ENCODE data around the gene EVPL.
"Not testable (repeated sequence)": the region's sequence is repeated elsewhere in the genome, so short reads cannot be mapped to it uniquely, and the experiment has no call there.

The EVPL gene

GRCh38 chr17:76048025-76048605 lies 21.0 kb upstream of the EVPL start:
- H3K27me3 ChIP-seq (ENCODE audit: control insufficient read depth in 1 of 2, insufficient read depth in 2 of 2, low read length in 2 of 2), result no peaks in the 10 kb centered on the region
- H3K9ac ChIP-seq (ENCODE audit: low read depth in 1 of 2, low read length in 2 of 2), result no peak overlapping the region
- H3K4me1 ChIP-seq (ENCODE audit: control insufficient read depth in 1 of 2, insufficient read depth in 2 of 2, low read length in 2 of 2), result no peaks in the 10 kb centered on the region
- no peak overlapping the region for H3K27ac ChIP-seq (ENCODE audit: low read depth, low read length)
- H3K9me3 ChIP-seq (ENCODE audit: control insufficient read depth in 1 of 2, low read length in 2 of 2), result no peaks in the 10 kb centered on the region
- peaks cover 38 to 89% of the 10 kb centered on the region in 2 donors for H3K36me3 ChIP-seq (ENCODE audit: control insufficient read depth in 1 of 2, insufficient read depth in 2 of 2, low read length in 2 of 2)
- no peak overlapping the region for H3K4me3 ChIP-seq (ENCODE audit: low read depth in 1 of 2, low read length in 2 of 2)

GRCh38 chr17:76046064-76046463 lies 19.0 kb upstream of the EVPL start:
- Histone ChIP-seq H3K4me1 (ENCODE audit: control insufficient read depth in 1 of 2, insufficient read depth in 2 of 2, low read length in 2 of 2) (no peaks in the 10 kb centered on the region), H3K27ac (ENCODE audit: low read depth, low read length) (no peak overlapping the region), H3K9me3 (ENCODE audit: control insufficient read depth in 1 of 2, low read length in 2 of 2) (no peaks in the 10 kb centered on the region), H3K27me3 (ENCODE audit: control insufficient read depth in 1 of 2, insufficient read depth in 2 of 2, low read length in 2 of 2) (no peaks in the 10 kb centered on the region), H3K4me3 (ENCODE audit: low read depth in 1 of 2, low read length in 2 of 2) (no peak overlapping the region), H3K9ac (ENCODE audit: low read depth in 1 of 2, low read length in 2 of 2) (no peak overlapping the region), H3K36me3 (ENCODE audit: control insufficient read depth in 1 of 2, insufficient read depth in 2 of 2, low read length in 2 of 2) (peaks cover 39 to 95% of the 10 kb centered on the region in 2 donors)

GRCh38 chr17:76044475-76045007 lies 17.4 kb upstream of the EVPL start:
- H3K27me3 ChIP-seq (ENCODE audit: control insufficient read depth in 1 of 2, insufficient read depth in 2 of 2, low read length in 2 of 2); H3K9ac ChIP-seq (ENCODE audit: low read depth in 1 of 2, low read length in 2 of 2); H3K9me3 ChIP-seq (ENCODE audit: control insufficient read depth in 1 of 2, low read length in 2 of 2); H3K4me1 ChIP-seq (ENCODE audit: control insufficient read depth in 1 of 2, insufficient read depth in 2 of 2, low read length in 2 of 2); H3K4me3 ChIP-seq (ENCODE audit: low read depth in 1 of 2, low read length in 2 of 2); H3K27ac ChIP-seq (ENCODE audit: low read depth, low read length): not testable (repeated sequence)
- peaks cover 48 to 95% of the 10 kb centered on the region in 2 donors for H3K36me3 ChIP-seq (ENCODE audit: control insufficient read depth in 1 of 2, insufficient read depth in 2 of 2, low read length in 2 of 2)

GRCh38 chr17:76042868-76043267 lies 15.8 kb upstream of the EVPL start:
- peaks cover 48 to 95% of the 10 kb centered on the region in 2 donors for H3K36me3 ChIP-seq (ENCODE audit: control insufficient read depth in 1 of 2, insufficient read depth in 2 of 2, low read length in 2 of 2)
- not testable (repeated sequence) for H3K27me3 ChIP-seq (ENCODE audit: control insufficient read depth in 1 of 2, insufficient read depth in 2 of 2, low read length in 2 of 2); H3K4me3 ChIP-seq (ENCODE audit: low read depth in 1 of 2, low read length in 2 of 2); H3K9me3 ChIP-seq (ENCODE audit: control insufficient read depth in 1 of 2, low read length in 2 of 2); H3K27ac ChIP-seq (ENCODE audit: low read depth, low read length); H3K4me1 ChIP-seq (ENCODE audit: control insufficient read depth in 1 of 2, insufficient read depth in 2 of 2, low read length in 2 of 2); H3K9ac ChIP-seq (ENCODE audit: low read depth in 1 of 2, low read length in 2 of 2)

- Histone ChIP-seq H3K9me3 (ENCODE audit: control insufficient read depth in 1 of 2, low read length in 2 of 2) (no peaks in the 10 kb centered on the region), H3K36me3 (ENCODE audit: control insufficient read depth in 1 of 2, insufficient read depth in 2 of 2, low read length in 2 of 2) (peaks cover 47 to 76% of the 10 kb centered on the region in 2 donors), H3K4me3 (ENCODE audit: low read depth in 1 of 2, low read length in 2 of 2) (no peak overlapping the region), H3K27ac (ENCODE audit: low read depth, low read length) (no peak overlapping the region), H3K9ac (ENCODE audit: low read depth in 1 of 2, low read length in 2 of 2) (no peak overlapping the region), H3K27me3 (ENCODE audit: control insufficient read depth in 1 of 2, insufficient read depth in 2 of 2, low read length in 2 of 2) (no peaks in the 10 kb centered on the region), H3K4me1 (ENCODE audit: control insufficient read depth in 1 of 2, insufficient read depth in 2 of 2, low read length in 2 of 2) (no peaks in the 10 kb centered on the region)
These were observed 13.3 kb upstream of the EVPL start for GRCh38 chr17:76040376-76040775.

- Histone ChIP-seq H3K9ac (ENCODE audit: low read depth in 1 of 2, low read length in 2 of 2) (no peak overlapping the region), H3K36me3 (ENCODE audit: control insufficient read depth in 1 of 2, insufficient read depth in 2 of 2, low read length in 2 of 2) (peaks cover 43 to 64% of the 10 kb centered on the region in 2 donors), H3K9me3 (ENCODE audit: control insufficient read depth in 1 of 2, low read length in 2 of 2) (no peaks in the 10 kb centered on the region), H3K4me3 (ENCODE audit: low read depth in 1 of 2, low read length in 2 of 2) (no peak overlapping the region), H3K4me1 (ENCODE audit: control insufficient read depth in 1 of 2, insufficient read depth in 2 of 2, low read length in 2 of 2) (no peaks in the 10 kb centered on the region), H3K27ac (ENCODE audit: low read depth, low read length) (no peak overlapping the region), H3K27me3 (ENCODE audit: control insufficient read depth in 1 of 2, insufficient read depth in 2 of 2, low read length in 2 of 2) (no peaks in the 10 kb centered on the region)
These were observed 12.0 kb upstream of the EVPL start for GRCh38 chr17:76039121-76039520.

- Histone ChIP-seq H3K9ac (ENCODE audit: low read depth in 1 of 2, low read length in 2 of 2) (no peak overlapping the region), H3K4me1 (ENCODE audit: control insufficient read depth in 1 of 2, insufficient read depth in 2 of 2, low read length in 2 of 2) (no peaks in the 10 kb centered on the region), H3K4me3 (ENCODE audit: low read depth in 1 of 2, low read length in 2 of 2) (no peak overlapping the region), H3K36me3 (ENCODE audit: control insufficient read depth in 1 of 2, insufficient read depth in 2 of 2, low read length in 2 of 2) (peaks cover 33 to 53% of the 10 kb centered on the region in 2 donors), H3K27ac (ENCODE audit: low read depth, low read length) (no peak overlapping the region), H3K9me3 (ENCODE audit: control insufficient read depth in 1 of 2, low read length in 2 of 2) (no peaks in the 10 kb centered on the region), H3K27me3 (ENCODE audit: control insufficient read depth in 1 of 2, insufficient read depth in 2 of 2, low read length in 2 of 2) (no peaks in the 10 kb centered on the region)
These were observed 10.9 kb upstream of the EVPL start for GRCh38 chr17:76038050-76038449.

- Histone ChIP-seq H3K4me1 (ENCODE audit: control insufficient read depth in 1 of 2, insufficient read depth in 2 of 2, low read length in 2 of 2) (peaks cover 7 to 8% of the 10 kb centered on the region in 2 donors), H3K27me3 (ENCODE audit: control insufficient read depth in 1 of 2, insufficient read depth in 2 of 2, low read length in 2 of 2) (no peaks in the 10 kb centered on the region), H3K4me3 (ENCODE audit: low read depth in 1 of 2, low read length in 2 of 2) (no peak overlapping the region), H3K9ac (ENCODE audit: low read depth in 1 of 2, low read length in 2 of 2) (no peak overlapping the region), H3K36me3 (ENCODE audit: control insufficient read depth in 1 of 2, insufficient read depth in 2 of 2, low read length in 2 of 2) (peaks cover 29 to 41% of the 10 kb centered on the region in 2 donors), H3K27ac (ENCODE audit: low read depth, low read length) (no peak overlapping the region), H3K9me3 (ENCODE audit: control insufficient read depth in 1 of 2, low read length in 2 of 2) (no peaks in the 10 kb centered on the region)
These were observed 9.6 kb upstream of the EVPL start for GRCh38 chr17:76036497-76037261.

- Histone ChIP-seq H3K36me3 (ENCODE audit: control insufficient read depth in 1 of 2, insufficient read depth in 2 of 2, low read length in 2 of 2) (peaks cover 17 to 21% of the 10 kb centered on the region in 2 donors), H3K9me3 (ENCODE audit: control insufficient read depth in 1 of 2, low read length in 2 of 2) (no peaks in the 10 kb centered on the region), H3K4me1 (ENCODE audit: control insufficient read depth in 1 of 2, insufficient read depth in 2 of 2, low read length in 2 of 2) (peaks cover 10 to 11% of the 10 kb centered on the region in 2 donors), H3K4me3 (ENCODE audit: low read depth in 1 of 2, low read length in 2 of 2) (no peak overlapping the region), H3K27me3 (ENCODE audit: control insufficient read depth in 1 of 2, insufficient read depth in 2 of 2, low read length in 2 of 2) (no peaks in the 10 kb centered on the region), H3K27ac (ENCODE audit: low read depth, low read length) (no peak overlapping the region), H3K9ac (ENCODE audit: low read depth in 1 of 2, low read length in 2 of 2) (no peak overlapping the region)
These were observed 7.6 kb upstream of the EVPL start for GRCh38 chr17:76034428-76035350.
